Sigmoid colon (tissue), 3 donors: Measurements from ENCODE around the gene DGCR2.

ENCODE experiments used
- CTCF ChIP-seq, 4 experiments: fragments of 450-650 bp in 3 of 4; fragments of 200-600 bp in 1 of 4; IDR thresholded peaks; one replicate each; pipeline ENCODE4 v1.5.1; 2016 to 2019; ENCODE audit warnings: antibody characterized with exemption in 4 of 4, mild to moderate bottlenecking in 3 of 4, moderate library complexity in 2 of 4
- POLR2A ChIP-seq, 2 donors: fragments of 450-650 bp; IDR thresholded peaks; one replicate each; pipeline ENCODE4 v1.6.1; 2016; ENCODE audit warnings: antibody characterized with exemption in 2 of 2, mild to moderate bottlenecking in 2 of 2, moderate library complexity in 2 of 2

GRCh38 chr22:19150482-19151328 is 28.5 kb upstream of the DGCR2 start:
- no peak for TF ChIP-seq CTCF (IDR thresholded peaks at IDR 0.05)
- no peak for TF ChIP-seq POLR2A (IDR thresholded peaks at IDR 0.05)
